ENCODE results near the gene TMEM132D. TPM values are rescaled to one million over a fixed set of nuclear protein-coding genes. Genes with fewer than 3 reads are reported as not detected.

The TMEM132D gene
- total RNA-seq, 1 donor from 2014 or later: 0.19 TPM

DNA sequence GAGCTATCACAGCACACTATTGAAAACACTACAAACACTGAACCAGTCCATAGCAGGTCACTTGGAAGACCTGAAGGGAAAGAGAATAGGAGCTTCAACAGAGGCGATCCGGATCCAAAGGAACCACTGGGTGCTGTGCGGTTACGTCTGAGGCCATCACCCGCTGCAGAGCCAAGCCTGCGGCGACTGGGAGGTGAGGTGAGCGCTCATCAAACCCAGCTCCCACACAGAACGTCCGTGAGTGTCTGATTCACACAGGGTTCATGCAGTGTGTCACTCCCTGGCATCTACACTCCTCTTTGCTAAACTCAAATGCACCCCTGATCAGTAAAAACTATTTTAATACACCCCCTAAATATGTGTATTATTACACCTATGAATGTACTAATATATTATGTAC, 64.1 kb downstream of the TMEM132D start:
- TF ChIP-seq, protein P1, sequence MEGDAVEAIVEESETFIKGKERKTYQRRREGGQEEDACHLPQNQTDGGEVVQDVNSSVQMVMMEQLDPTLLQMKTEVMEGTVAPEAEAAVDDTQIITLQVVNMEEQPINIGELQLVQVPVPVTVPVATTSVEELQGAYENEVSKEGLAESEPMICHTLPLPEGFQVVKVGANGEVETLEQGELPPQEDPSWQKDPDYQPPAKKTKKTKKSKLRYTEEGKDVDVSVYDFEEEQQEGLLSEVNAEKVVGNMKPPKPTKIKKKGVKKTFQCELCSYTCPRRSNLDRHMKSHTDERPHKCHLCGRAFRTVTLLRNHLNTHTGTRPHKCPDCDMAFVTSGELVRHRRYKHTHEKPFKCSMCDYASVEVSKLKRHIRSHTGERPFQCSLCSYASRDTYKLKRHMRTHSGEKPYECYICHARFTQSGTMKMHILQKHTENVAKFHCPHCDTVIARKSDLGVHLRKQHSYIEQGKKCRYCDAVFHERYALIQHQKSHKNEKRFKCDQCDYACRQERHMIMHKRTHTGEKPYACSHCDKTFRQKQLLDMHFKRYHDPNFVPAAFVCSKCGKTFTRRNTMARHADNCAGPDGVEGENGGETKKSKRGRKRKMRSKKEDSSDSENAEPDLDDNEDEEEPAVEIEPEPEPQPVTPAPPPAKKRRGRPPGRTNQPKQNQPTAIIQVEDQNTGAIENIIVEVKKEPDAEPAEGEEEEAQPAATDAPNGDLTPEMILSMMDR (conservative IDR thresholded peaks at IDR 0.05): no peak
- Mint-ChIP-seq H3K27ac (ENCODE audit: unreplicated experiment) (no peak overlapping the region), H3K4me1 (no peaks in the 10 kb centered on the region), H3K4me3 (no peak overlapping the region), H3K9me3 (no peaks in the 10 kb centered on the region), H3K36me3 (ENCODE audit: low read depth) (no peaks in the 10 kb centered on the region), H3K27me3 (ENCODE audit: low read depth) (peaks cover 6% of the 10 kb centered on the region)
- DNase-seq (ENCODE audit: low read depth, low spot score): no peak

DNA sequence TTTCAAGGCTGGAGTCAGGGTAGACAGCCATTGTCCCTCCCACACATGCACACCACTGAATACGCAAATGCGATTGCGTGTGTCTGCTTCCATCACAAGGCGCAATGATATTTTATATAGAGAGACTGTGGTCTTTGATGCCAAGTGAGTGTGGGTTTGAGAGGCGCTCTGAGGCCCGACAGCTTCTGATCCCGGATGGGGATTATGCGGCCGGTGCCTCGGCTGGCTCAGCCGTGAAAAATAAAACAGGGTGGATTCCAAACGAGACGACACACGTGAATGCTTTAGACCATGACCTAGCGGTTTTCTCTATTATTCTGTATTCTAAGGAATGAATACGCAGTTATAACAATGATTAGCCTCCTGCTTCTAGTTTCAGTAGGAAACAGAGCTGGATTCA, 72.5 kb downstream of the TMEM132D start:
- Mint-ChIP-seq H3K4me1 (peaks cover 6% of the 10 kb centered on the region), H3K9me3 (no peaks in the 10 kb centered on the region), H3K27me3 (ENCODE audit: low read depth) (peaks cover 32% of the 10 kb centered on the region), H3K36me3 (ENCODE audit: low read depth) (no peaks in the 10 kb centered on the region), H3K27ac (ENCODE audit: unreplicated experiment) (no peak overlapping the region), H3K4me3 (no peak overlapping the region)
- TF ChIP-seq, protein P1 (conservative IDR thresholded peaks at IDR 0.05): no peak
- DNase-seq (ENCODE audit: low read depth, low spot score): no peak

DNA sequence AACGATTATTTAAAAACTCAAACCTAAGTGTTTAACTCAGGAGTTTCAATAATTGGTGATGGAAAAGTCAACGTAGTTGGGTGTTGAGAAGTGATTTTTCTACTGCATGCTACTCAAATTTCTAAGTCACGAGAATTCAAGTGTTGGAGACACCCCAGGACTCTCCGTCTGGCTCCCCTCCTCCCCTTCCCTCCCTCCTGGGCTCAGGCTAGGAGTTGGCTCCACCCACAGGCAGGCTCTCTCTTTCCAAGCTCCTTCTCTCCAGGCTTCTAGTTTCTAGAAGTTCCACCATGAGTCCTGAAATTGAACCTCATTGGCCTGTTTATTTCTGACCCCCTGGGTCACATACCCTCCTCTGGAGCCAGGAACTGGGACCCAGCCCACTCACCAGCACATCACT, 73.0 kb downstream of the TMEM132D start:
- TF ChIP-seq, protein P1 (conservative IDR thresholded peaks at IDR 0.05): no peak
- no peaks in the 10 kb centered on the region for H3K9me3 Mint-ChIP-seq
- peaks cover 6% of the 10 kb centered on the region for H3K4me1 Mint-ChIP-seq
- no peaks in the 10 kb centered on the region for H3K36me3 Mint-ChIP-seq (ENCODE audit: low read depth)
- H3K27me3 Mint-ChIP-seq (ENCODE audit: low read depth): peaks cover 35% of the 10 kb centered on the region
- no peak for DNase-seq (ENCODE audit: low read depth, low spot score)
- H3K27ac Mint-ChIP-seq (ENCODE audit: unreplicated experiment): peak overlapping the region; percentile 78
- H3K4me3 Mint-ChIP-seq: no peak overlapping the region

DNA sequence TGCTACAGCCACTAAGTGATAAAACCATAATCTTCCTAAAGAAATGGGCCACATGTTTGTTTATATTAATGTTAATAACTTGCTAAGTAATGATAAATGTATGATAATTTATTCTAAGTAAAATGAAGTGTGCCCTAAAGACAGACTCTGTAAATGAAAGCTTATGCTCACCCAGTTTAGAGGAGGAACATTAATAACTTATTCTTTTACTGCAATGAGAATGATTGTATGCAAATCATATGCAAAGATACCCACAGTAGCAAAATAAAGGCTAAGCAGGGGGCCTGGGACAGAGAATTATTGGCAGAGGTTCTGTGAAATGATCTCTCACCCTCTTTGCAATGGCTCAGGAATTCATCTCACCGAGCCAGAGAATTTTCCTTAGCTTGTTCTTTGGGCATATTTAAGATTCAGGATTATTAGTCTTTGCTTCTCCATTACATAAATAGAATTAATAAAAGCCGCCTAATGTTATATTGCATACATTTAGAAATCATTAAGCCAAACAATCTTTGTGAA, 75.9 kb downstream of the TMEM132D start:
- Mint-ChIP-seq H3K36me3 (ENCODE audit: low read depth) (no peaks in the 10 kb centered on the region), H3K4me3 (no peak overlapping the region), H3K9me3 (peaks cover 1% of the 10 kb centered on the region), H3K27ac (ENCODE audit: unreplicated experiment) (no peak overlapping the region), H3K27me3 (ENCODE audit: low read depth) (peaks cover 32% of the 10 kb centered on the region), H3K4me1 (peaks cover 6% of the 10 kb centered on the region)
- TF ChIP-seq, protein P1 (conservative IDR thresholded peaks at IDR 0.05): no peak
- no peak for DNase-seq (ENCODE audit: low read depth, low spot score)

DNA sequence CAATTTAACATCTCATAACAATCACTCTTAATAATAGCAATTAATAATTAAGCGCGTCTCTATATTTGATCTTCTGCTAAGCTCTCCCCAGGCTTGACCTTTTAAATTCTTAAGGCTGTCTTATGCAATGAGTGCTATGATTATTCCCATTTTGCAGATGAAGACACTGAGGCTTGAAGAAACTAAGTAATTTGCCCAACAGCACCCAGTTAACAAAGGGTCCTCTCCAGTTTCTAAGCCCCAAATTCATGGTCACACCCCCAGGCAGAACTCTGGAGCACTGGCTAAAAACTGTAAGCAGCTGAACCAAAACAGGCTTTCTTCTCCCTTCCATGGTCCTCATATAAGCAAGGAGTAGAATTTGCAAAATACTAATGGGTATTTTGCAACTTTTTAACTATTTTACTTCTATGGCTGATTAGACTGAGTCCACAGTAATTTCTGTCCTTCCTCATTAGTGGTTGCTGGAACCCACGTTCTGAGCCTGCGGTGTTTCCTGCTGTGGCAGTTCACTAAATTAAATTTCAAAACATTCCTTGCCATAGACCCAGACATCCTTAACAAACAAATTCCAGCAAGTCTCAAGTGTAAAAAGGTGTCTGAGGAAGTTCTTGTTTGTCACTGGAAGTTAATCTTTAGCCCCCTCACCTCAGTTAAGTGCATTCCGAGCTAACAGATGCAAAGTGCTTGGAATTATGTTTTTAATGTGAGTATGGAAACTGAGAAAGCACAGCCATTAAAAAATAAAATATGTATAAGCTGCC, 76.5 kb downstream of the TMEM132D start:
- H3K9me3 Mint-ChIP-seq: peaks cover 3% of the 10 kb centered on the region
- H3K36me3 Mint-ChIP-seq (ENCODE audit: low read depth): no peaks in the 10 kb centered on the region

More for the DNA sequence above, 76.5 kb downstream of the TMEM132D start:
- no peak for DNase-seq (ENCODE audit: low read depth, low spot score)
- Mint-ChIP-seq H3K4me1 (peaks cover 6% of the 10 kb centered on the region), H3K27ac (ENCODE audit: unreplicated experiment) (no peak overlapping the region), H3K4me3 (no peak overlapping the region), H3K27me3 (ENCODE audit: low read depth) (peaks cover 32% of the 10 kb centered on the region)
- TF ChIP-seq, protein P1 (conservative IDR thresholded peaks at IDR 0.05): no peak

Data from neural crest cell (in vitro differentiated cells).